KMS-11 (cell line): ENCODE data around the gene CCNG1.

Experiments used
- H2AFZ ChIP-seq: fragments of 200-600 bp; sonication (generic); 2 replicates; pipeline ENCODE4 v1.6.1; 2016; ENCODE audit warnings: antibody characterized with exemption, mixed run types, low read depth
- H3K27ac ChIP-seq: fragments of 200-600 bp; sonication (generic); 2 replicates; pipeline ENCODE4 v1.6.1; 2016; ENCODE audit warnings: mild to moderate bottlenecking, mixed run types
- H3K27me3 ChIP-seq: fragments of 200-600 bp; sonication (generic); 2 replicates; pipeline ENCODE4 v1.6.1; 2017; ENCODE audit warnings: mild to moderate bottlenecking, low read depth, mixed run types, moderate library complexity; ENCODE audit not compliant: insufficient read depth
- H3K36me3 ChIP-seq: fragments of 200-600 bp; sonication (generic); 2 replicates; pipeline ENCODE4 v1.6.1; 2017; ENCODE audit warnings: mild to moderate bottlenecking, mixed run types; ENCODE audit not compliant: insufficient read depth
- H3K4me1 ChIP-seq: fragments of 200-600 bp; sonication (generic); 2 replicates; pipeline ENCODE4 v1.6.1; 2016; ENCODE audit warnings: mild to moderate bottlenecking, low read depth, mixed run types; ENCODE audit not compliant: poor library complexity, severe bottlenecking
- H3K4me2 ChIP-seq: fragments of 200-600 bp; sonication (generic); 2 replicates; pipeline ENCODE4 v1.7.0; 2016; ENCODE audit warnings: mild to moderate bottlenecking, mixed run types
- H3K4me3 ChIP-seq: fragments of 200-600 bp; sonication (generic); IDR thresholded peaks from 2 replicates; pipeline ENCODE4 v1.6.1; 2017; ENCODE audit warnings: low read depth, low read length, mixed read lengths; ENCODE audit not compliant: insufficient read depth
- H3K79me2 ChIP-seq: fragments of 200-600 bp; sonication (generic); 2 replicates; pipeline ENCODE4 v1.6.1; 2016; ENCODE audit warnings: low read depth, mixed run types; ENCODE audit not compliant: insufficient read depth
- H3K9ac ChIP-seq: fragments of 200-600 bp; sonication (generic); 2 replicates; pipeline ENCODE4 v1.6.1; 2016; ENCODE audit warnings: mild to moderate bottlenecking, mixed run types
- H4K20me1 ChIP-seq: fragments of 200-600 bp; sonication (generic); 2 replicates; pipeline ENCODE4 v1.6.1; 2016; ENCODE audit warnings: mild to moderate bottlenecking, mixed run types; ENCODE audit not compliant: insufficient read depth
- CTCF ChIP-seq: fragments of 200-600 bp; sonication (generic); conservative IDR thresholded peaks from 2 replicates; pipeline ENCODE4 v1.6.1; 2017; ENCODE audit warnings: low read depth, mild to moderate bottlenecking, antibody characterized with exemption, low read length, moderate library complexity, mixed read lengths

Gene CCNG1

GRCh38 chr5:163458778-163459385 is 21.5 kb downstream of the CCNG1 start:
- Histone ChIP-seq H3K4me1 (peaks cover 25% of the 10 kb centered on the region), H3K36me3 (no peaks in the 10 kb centered on the region), H3K9ac (peak overlapping the region; percentile 93), H3K27me3 (no peaks in the 10 kb centered on the region), H2AFZ (0 out of 2 replicates have a peak overlapping the region, but pooled peaks have one; percentile 59), H3K79me2 (peaks cover 39% of the 10 kb centered on the region), H3K4me3 (no peak overlapping the region), H4K20me1 (no peaks in the 10 kb centered on the region), H3K4me2 (peak overlapping the region; percentile 73), H3K27ac (peak overlapping the region; percentile 95)
- TF ChIP-seq CTCF = no peak

- Histone ChIP-seq H3K79me2 (peaks cover 42% of the 10 kb centered on the region), H3K4me2 (peak overlapping the region; percentile 73), H3K4me1 (peaks cover 28% of the 10 kb centered on the region), H4K20me1 (no peaks in the 10 kb centered on the region), H3K27me3 (no peaks in the 10 kb centered on the region), H3K27ac (peak overlapping the region; percentile 95), H3K9ac (peak overlapping the region; percentile 93), H3K4me3 (no peak overlapping the region), H3K36me3 (no peaks in the 10 kb centered on the region), H2AFZ (peak overlapping the region; percentile 59)
- no peak for TF ChIP-seq CTCF
These were observed 22.0 kb downstream of the CCNG1 start for GRCh38 chr5:163459462-163459818.

GRCh38 chr5:163459819-163460561 is 22.6 kb downstream of the CCNG1 start, which contains the start of gene NUDCD2:
Gene NUDCD2, minus strand, starts transcription at chr5:163460102. Its CDS starts 52 bp downstream, at chr5:163460050.
- H3K36me3 ChIP-seq = no peaks in the 10 kb centered on the region
- peak within 1 kb of the TSS; percentile 95 for H3K27ac ChIP-seq
- H3K4me3 ChIP-seq = no peak within 1 kb of the TSS
- peaks cover 28% of the 10 kb centered on the region for H3K4me1 ChIP-seq
- H3K9ac ChIP-seq = peak within 1 kb of the TSS; percentile 93
- no peaks in the 10 kb centered on the region for H3K27me3 ChIP-seq
- no peaks in the 10 kb centered on the region for H4K20me1 ChIP-seq
- H3K79me2 ChIP-seq = peaks cover 42% of the 10 kb centered on the region
- H3K4me2 ChIP-seq = peak within 1 kb of the TSS; percentile 73
- TF ChIP-seq CTCF = no peak
- peak within 1 kb of the TSS; percentile 59 for H2AFZ ChIP-seq

GRCh38 chr5:163460562-163461171 is 23.3 kb downstream of the CCNG1 start, which contains the start of gene HMMR:
Gene HMMR, plus strand, starts transcription at chr5:163460632. Its CDS starts 61 bp downstream, at chr5:163460693.
- H3K27ac ChIP-seq = peak within 1 kb of the TSS; percentile 95
- H3K36me3 ChIP-seq = no peaks in the 10 kb centered on the region
- H3K4me3 ChIP-seq = no peak within 1 kb of the TSS
- H3K9ac ChIP-seq = peak within 1 kb of the TSS; percentile 93
- no peaks in the 10 kb centered on the region for H3K27me3 ChIP-seq
- H2AFZ ChIP-seq = peak within 1 kb of the TSS; percentile 59
- H4K20me1 ChIP-seq = no peaks in the 10 kb centered on the region
- peak within 1 kb of the TSS; percentile 73 for H3K4me2 ChIP-seq
- peaks cover 28% of the 10 kb centered on the region for H3K4me1 ChIP-seq
- TF ChIP-seq CTCF = no peak
- H3K79me2 ChIP-seq = peaks cover 42% of the 10 kb centered on the region
